Stimulated activated CD4-positive, alpha-beta T cell treated with anti-CD3 and anti-CD28 coated beads, Interleukin-15, amount 100 ng/mL, for 24 hours (primary cell): ENCODE measurements around the gene CHST15.

Source experiments
- DNase-seq: peaks from one replicate; pipeline ENCODE4 v3.0.0-alpha.2; 2020

Gene CHST15

GRCh38 chr10:124008681-124009080 lies 84.7 kb downstream of the CHST15 start:
- no peak for DNase-seq

- no peak for DNase-seq
Observed at GRCh38 chr10:124008187-124008586, 85.2 kb downstream of the CHST15 start.

- DNase-seq, result no peak
Observed at GRCh38 chr10:124007773-124008145, 85.6 kb downstream of the CHST15 start.

- DNase-seq, result no peak
Observed at GRCh38 chr10:124007102-124007772, 86.2 kb downstream of the CHST15 start.

GRCh38 chr10:124006526-124006925 lies 86.9 kb downstream of the CHST15 start:
- no peak for DNase-seq

GRCh38 chr10:124005991-124006392 lies 87.4 kb downstream of the CHST15 start:
- no peak for DNase-seq

- no peak for DNase-seq
Observed at GRCh38 chr10:124005091-124005490, 88.3 kb downstream of the CHST15 start.

GRCh38 chr10:124004663-124005004 lies 88.8 kb downstream of the CHST15 start:
- no peak for DNase-seq

- DNase-seq, result no peak
Observed at GRCh38 chr10:124003871-124004662, 89.3 kb downstream of the CHST15 start.

- DNase-seq, result no peak
Observed at GRCh38 chr10:124003481-124003870, 89.9 kb downstream of the CHST15 start.

GRCh38 chr10:124003070-124003419 lies 90.4 kb downstream of the CHST15 start:
- no peak for DNase-seq

GRCh38 chr10:124002391-124003069 lies 90.9 kb downstream of the CHST15 start:
- no peak for DNase-seq

GRCh38 chr10:124001391-124002148 lies 91.8 kb downstream of the CHST15 start:
- no peak for DNase-seq

- DNase-seq, result no peak
Observed at GRCh38 chr10:124000792-124001201, 92.6 kb downstream of the CHST15 start.

- DNase-seq, result no peak
Observed at GRCh38 chr10:123999956-124000615, 93.3 kb downstream of the CHST15 start.

GRCh38 chr10:123999261-123999660 lies 94.1 kb downstream of the CHST15 start:
- DNase-seq, result no peak

GRCh38 chr10:123998197-123999141 lies 94.9 kb downstream of the CHST15 start:
- DNase-seq, result no peak

GRCh38 chr10:123997486-123998196 lies 95.8 kb downstream of the CHST15 start:
- no peak for DNase-seq

GRCh38 chr10:123997013-123997412 lies 96.4 kb downstream of the CHST15 start:
- no peak for DNase-seq

GRCh38 chr10:123996302-123996701 lies 97.1 kb downstream of the CHST15 start:
- no peak for DNase-seq
